ENCODE data around the gene PDZRN3.

The PDZRN3 gene

GRCh38 chr3:73380735-73381532, 243.8 kb downstream of the PDZRN3 start:
- no peak for DNase-seq

GRCh38 chr3:73379465-73379864, 245.3 kb downstream of the PDZRN3 start:
- DNase-seq = no peak

GRCh38 chr3:73378207-73378606, 246.5 kb downstream of the PDZRN3 start:
- DNase-seq = no peak

GRCh38 chr3:73365756-73366397, 258.9 kb downstream of the PDZRN3 start:
- DNase-seq = no peak

GRCh38 chr3:73364517-73364916, 260.2 kb downstream of the PDZRN3 start:
- no peak for DNase-seq

GRCh38 chr3:73363093-73363492, 261.6 kb downstream of the PDZRN3 start:
- DNase-seq = no peak

GRCh38 chr3:73361591-73361990, 263.1 kb downstream of the PDZRN3 start:
- DNase-seq = no peak

- no peak for DNase-seq
Observed at GRCh38 chr3:73353649-73354217, 271.0 kb downstream of the PDZRN3 start.

GRCh38 chr3:73352841-73353645, 271.7 kb downstream of the PDZRN3 start:
- no peak for DNase-seq

- no peak for DNase-seq
Observed at GRCh38 chr3:73351423-73352071, 273.2 kb downstream of the PDZRN3 start.

- DNase-seq = no peak
Observed at GRCh38 chr3:73350996-73351395, 273.7 kb downstream of the PDZRN3 start.

GRCh38 chr3:73349657-73350056, 275.1 kb downstream of the PDZRN3 start:
- no peak for DNase-seq

GRCh38 chr3:73342077-73342476, 282.7 kb downstream of the PDZRN3 start:
- DNase-seq = no peak

- DNase-seq = no peak
Observed at GRCh38 chr3:73341272-73341935, 283.3 kb downstream of the PDZRN3 start.

- DNase-seq = no peak
Observed at GRCh38 chr3:73332558-73332957, 292.2 kb downstream of the PDZRN3 start.
